ENCODE results near the gene LAMA3. TPM values are rescaled to one million over a fixed set of nuclear protein-coding genes. Genes with fewer than 3 reads are reported as not detected.

Gene LAMA3
- total RNA-seq, 4 donors from 2014 or later, result 46.3 to 80.6 (median 67.1) TPM

DNA sequence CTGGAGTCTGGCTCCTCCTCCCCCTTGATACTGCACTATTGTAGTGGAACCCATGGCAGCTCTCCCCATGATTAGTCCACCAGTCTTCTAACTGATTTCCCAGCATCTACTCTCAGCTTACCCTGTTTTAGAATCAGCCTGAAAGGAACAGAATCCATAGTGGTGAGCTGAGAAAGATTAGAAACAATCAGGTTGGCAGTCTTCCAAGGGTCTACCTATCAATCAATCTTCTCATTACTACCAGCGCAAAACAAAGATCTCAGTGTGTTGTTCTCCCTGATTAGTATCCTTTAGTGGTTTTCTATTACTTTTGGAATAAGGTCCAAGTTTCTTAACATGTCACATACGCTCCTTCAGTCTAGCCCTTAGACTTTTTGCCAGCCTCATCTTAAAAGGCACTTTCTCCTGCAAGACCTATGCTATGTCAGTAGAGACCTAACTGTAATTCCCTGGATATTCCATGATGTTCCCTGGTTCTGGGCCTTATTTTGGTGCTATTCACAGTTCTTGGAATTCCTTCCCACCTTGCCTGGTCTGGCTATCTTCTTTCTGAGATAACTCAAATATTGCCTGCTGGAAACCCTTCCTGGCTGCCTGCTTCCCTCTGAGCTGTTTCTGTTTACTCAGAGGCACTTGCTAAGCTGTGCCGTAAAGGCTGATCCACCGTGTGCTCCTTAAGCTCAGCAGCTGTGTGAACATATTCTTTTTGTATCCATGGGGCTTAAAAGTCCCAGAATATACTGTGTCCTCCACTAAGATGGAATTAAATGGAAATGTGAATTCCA lies 32.6 kb downstream of the LAMA3 start:
- 51 to 53% methylated on average over 4 of the region's 4 CpGs for WGBS, 2 donors

DNA sequence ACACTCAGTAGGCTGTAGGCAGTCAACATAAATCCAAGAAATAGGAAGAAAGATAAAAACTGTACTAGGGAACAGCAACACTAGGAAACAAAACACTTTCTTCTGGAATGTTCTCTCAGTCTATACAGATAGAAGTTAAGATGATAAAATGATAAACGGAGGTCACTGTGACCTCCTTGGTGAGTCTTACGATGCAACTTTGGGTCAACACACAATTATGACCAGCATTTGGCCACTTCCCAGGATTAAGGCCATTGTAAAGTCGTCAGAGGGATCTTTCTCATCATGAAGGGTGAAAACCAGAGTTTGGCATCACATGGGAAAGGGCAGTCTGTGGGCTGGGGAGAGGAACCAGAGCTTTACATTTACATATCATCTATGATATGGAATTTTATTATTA lies 33.4 kb downstream of the LAMA3 start:
- WGBS, 2 donors, result 40 to 46% methylated on average over 3 of the region's 3 CpGs
- TF ChIP-seq POLR2A (IDR thresholded peaks at IDR 0.05), result no peak
- TF ChIP-seq, protein P1, sequence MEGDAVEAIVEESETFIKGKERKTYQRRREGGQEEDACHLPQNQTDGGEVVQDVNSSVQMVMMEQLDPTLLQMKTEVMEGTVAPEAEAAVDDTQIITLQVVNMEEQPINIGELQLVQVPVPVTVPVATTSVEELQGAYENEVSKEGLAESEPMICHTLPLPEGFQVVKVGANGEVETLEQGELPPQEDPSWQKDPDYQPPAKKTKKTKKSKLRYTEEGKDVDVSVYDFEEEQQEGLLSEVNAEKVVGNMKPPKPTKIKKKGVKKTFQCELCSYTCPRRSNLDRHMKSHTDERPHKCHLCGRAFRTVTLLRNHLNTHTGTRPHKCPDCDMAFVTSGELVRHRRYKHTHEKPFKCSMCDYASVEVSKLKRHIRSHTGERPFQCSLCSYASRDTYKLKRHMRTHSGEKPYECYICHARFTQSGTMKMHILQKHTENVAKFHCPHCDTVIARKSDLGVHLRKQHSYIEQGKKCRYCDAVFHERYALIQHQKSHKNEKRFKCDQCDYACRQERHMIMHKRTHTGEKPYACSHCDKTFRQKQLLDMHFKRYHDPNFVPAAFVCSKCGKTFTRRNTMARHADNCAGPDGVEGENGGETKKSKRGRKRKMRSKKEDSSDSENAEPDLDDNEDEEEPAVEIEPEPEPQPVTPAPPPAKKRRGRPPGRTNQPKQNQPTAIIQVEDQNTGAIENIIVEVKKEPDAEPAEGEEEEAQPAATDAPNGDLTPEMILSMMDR (IDR thresholded peaks at IDR 0.05), result no peak
- TF ChIP-seq EP300 (IDR thresholded peaks at IDR 0.05), result no peak
- no peaks in the 10 kb centered on the region for H3K27me3 ChIP-seq
- peaks cover 0 to 47% (median 10%) of the 10 kb centered on the region in 4 donors for H3K4me1 ChIP-seq
- no peaks in the 10 kb centered on the region for H3K36me3 ChIP-seq
- no peak for DNase-seq (ENCODE audit: low spot score in 2 of 2)
- no peak overlapping the region for H3K4me3 ChIP-seq
- peak overlapping the region in 1 of 4 donors; percentile 57 for H3K27ac ChIP-seq
- H3K9me3 ChIP-seq, result no peaks in the 10 kb centered on the region

More for the DNA sequence above, 32.6 kb downstream of the LAMA3 start:
- TF ChIP-seq, protein P1 (IDR thresholded peaks at IDR 0.05), result no peak
- no peak for TF ChIP-seq EP300 (IDR thresholded peaks at IDR 0.05)
- no peak for TF ChIP-seq POLR2A (IDR thresholded peaks at IDR 0.05)
- DNase-seq (ENCODE audit: low spot score in 2 of 2), result no peak
- Histone ChIP-seq H3K4me1 (peaks cover 0 to 51% (median 10%) of the 10 kb centered on the region in 4 donors), H3K9me3 (no peaks in the 10 kb centered on the region), H3K27me3 (no peaks in the 10 kb centered on the region), H3K27ac (peak overlapping the region in 2 of 4 donors; percentile 53 to 57), H3K4me3 (no peak overlapping the region), H3K36me3 (no peaks in the 10 kb centered on the region)

DNA sequence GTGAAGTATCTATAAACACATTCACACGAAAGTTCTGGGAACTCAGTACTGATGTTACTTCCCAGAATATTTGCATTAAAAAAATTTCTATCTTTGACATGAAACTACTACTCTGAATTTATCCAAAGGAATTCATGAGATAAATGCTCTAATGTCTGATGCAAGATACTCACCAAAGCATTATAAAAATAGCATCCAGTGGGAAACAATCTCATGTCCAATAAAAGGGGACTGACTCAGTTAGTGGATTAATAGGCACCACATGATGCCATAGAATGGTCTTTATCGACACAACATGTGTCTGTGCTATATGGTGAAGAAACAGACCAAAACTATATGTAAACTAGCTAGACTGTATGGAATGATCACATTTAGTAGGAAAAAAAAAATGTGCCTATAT lies 33.9 kb downstream of the LAMA3 start:
- Histone ChIP-seq H3K4me3 (no peak overlapping the region), H3K36me3 (peaks cover 0 to 1% (median 0%) of the 10 kb centered on the region in 3 donors), H3K9me3 (no peaks in the 10 kb centered on the region), H3K27me3 (no peaks in the 10 kb centered on the region), H3K27ac (peak overlapping the region in 1 of 4 donors; percentile 57), H3K4me1 (peaks cover 0 to 42% (median 10%) of the 10 kb centered on the region in 4 donors)
- TF ChIP-seq POLR2A (IDR thresholded peaks at IDR 0.05) (no peak), EP300 (IDR thresholded peaks at IDR 0.05) (no peak)
- TF ChIP-seq, protein P1 (IDR thresholded peaks at IDR 0.05), result no peak
- no peak for DNase-seq (ENCODE audit: low spot score in 2 of 2)
- WGBS, 2 donors, result 88 to 92% methylated on average over 2 of the region's 2 CpGs

DNA sequence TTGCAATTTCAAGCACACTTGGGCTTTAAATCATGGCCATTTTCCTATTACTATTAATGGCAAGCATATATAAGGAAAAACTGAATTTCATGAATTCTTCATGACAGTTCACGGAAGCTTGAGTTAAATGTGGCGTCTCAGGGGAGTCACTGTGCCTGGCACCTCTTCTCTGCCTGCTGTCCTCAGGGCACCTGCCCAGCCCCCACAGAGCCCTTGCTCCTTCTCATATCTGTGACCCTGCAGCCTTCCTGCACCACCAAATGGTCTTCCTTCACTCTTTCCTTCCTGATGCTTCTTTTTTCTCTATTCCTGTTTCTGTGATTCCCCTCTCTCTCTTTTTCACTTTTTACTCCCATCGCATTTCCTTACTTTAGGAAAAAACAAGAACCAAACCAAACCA lies 35.4 kb downstream of the LAMA3 start:
- no peaks in the 10 kb centered on the region for H3K27me3 ChIP-seq
- 78 to 95% methylated on average over 3 of the region's 3 CpGs for WGBS, 2 donors
- H3K36me3 ChIP-seq, result peaks cover 0 to 6% (median 0%) of the 10 kb centered on the region in 3 donors
- no peak overlapping the region for H3K27ac ChIP-seq
- H3K4me1 ChIP-seq, result peaks cover 0 to 26% (median 4%) of the 10 kb centered on the region in 4 donors
- DNase-seq (ENCODE audit: low spot score in 2 of 2), result no peak
- TF ChIP-seq EP300 (IDR thresholded peaks at IDR 0.05), result no peak
- TF ChIP-seq, protein P1 (IDR thresholded peaks at IDR 0.05), result no peak
- no peak for TF ChIP-seq POLR2A (IDR thresholded peaks at IDR 0.05)
- H3K4me3 ChIP-seq, result no peak overlapping the region
- H3K9me3 ChIP-seq, result no peaks in the 10 kb centered on the region

DNA sequence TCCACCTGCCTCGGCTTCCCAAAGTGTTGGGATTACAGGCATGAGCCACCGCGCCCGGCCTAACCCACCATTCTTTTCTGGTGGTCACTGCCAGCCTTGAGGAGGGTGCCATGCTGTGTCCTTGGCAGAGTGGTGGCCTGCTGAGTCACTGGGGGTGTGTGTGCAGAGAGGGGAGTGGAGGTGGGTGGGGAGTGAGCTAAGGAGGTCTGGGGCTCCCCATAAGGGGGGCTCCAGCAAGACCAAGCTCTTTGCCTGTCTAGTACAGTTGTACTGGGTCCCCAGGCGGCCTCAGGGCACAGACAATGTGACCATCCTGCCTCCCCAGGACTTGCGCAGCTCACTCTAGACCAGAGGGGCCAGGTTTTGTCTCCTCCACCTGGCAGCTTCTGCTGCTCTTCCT lies 36.1 kb downstream of the LAMA3 start:
- 83 to 85% methylated on average over 6 of the region's 6 CpGs for WGBS, 2 donors
- H3K4me1 ChIP-seq, result peaks cover 0 to 24% (median 4%) of the 10 kb centered on the region in 4 donors
- H3K4me3 ChIP-seq, result no peak overlapping the region
- H3K36me3 ChIP-seq, result peaks cover 0 to 6% (median 0%) of the 10 kb centered on the region in 3 donors
- TF ChIP-seq, protein P1 (IDR thresholded peaks at IDR 0.05), result no peak
- TF ChIP-seq EP300 (IDR thresholded peaks at IDR 0.05) (no peak), POLR2A (IDR thresholded peaks at IDR 0.05) (no peak)
- H3K27me3 ChIP-seq, result no peaks in the 10 kb centered on the region
- no peak for DNase-seq (ENCODE audit: low spot score in 2 of 2)
- H3K9me3 ChIP-seq, result no peaks in the 10 kb centered on the region
- H3K27ac ChIP-seq, result peak overlapping the region in 1 of 4 donors; percentile 14

All from tibial nerve (tissue), 4 donors.